GM12874 (cell line): ENCODE measurements around the gene MITF.

ENCODE experiments used
- CTCF ChIP-seq: IDR thresholded peaks from 2 replicates; pipeline ENCODE4 v1.5.1; 2011; ENCODE audit warnings: low read depth, mild to moderate bottlenecking, control low read depth, low read length, moderate library complexity; ENCODE audit not compliant: insufficient read depth

Gene MITF

GRCh38 chr3:69741032-69741767 lies 1.9 kb downstream of the MITF start:
- no peak for TF ChIP-seq CTCF

DNA sequence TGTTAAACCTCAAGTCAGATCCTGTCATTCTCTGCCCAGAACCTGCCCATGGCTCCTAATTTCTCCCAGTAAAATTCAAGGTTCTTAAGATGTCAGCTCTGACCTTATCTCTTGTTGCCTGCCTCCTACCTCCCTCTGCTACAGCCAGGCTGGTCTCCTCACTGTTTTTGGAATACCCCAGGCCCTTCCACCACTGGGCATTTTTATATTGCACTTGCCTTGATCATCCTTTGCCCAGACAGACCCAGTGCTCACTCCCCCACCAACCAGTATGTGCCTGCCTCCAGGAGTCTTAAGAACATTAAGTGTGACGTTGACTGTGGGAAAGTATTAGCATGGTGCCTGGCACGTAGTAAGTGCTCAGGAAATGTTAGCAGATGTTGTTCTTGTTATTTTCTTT lies 3.1 kb downstream of the MITF start:
- no peak for TF ChIP-seq CTCF

DNA sequence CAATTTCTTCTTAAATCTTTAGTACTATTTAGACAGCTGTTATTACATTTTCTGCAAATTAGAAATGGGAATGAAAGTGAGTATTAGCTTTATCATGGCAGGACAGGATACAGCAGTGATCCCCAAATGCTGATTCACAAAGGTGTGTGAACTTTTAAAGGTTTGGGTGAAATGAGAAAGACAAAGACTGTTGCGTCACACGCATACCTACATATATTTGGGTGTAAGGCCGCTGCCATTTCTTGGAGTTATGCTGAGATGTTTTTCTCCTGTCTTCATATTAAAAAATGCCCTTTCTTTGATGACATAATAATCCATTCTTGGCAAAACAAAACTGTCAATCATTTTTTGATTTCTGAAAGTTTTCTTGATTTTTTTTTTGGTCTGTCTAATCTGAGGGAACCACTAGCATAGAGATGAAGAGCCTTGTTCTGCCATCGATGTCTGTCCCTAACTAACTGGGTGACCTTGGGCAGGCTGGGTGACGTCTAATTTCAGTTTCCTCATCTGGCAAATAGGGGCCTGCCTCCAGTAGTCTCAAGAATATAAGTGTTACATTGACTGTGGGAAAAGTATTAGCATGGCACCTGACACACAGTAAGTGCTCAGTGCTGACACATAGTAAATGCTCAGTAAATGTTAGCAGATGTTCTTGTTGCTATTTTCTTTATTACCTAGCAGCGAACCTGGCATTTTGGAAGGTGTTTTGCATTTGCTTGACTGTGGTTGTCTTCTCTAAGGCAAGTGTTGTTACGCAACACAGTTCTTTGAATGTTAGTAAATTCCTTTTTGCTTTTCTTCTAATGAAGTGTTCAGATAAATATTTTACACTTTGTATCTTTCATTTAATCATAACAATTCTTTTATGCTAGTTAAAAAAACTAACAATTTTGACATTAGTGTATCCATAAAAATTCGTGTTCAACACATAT lies 5.0 kb downstream of the MITF start:
- TF ChIP-seq CTCF, result no peak

DNA sequence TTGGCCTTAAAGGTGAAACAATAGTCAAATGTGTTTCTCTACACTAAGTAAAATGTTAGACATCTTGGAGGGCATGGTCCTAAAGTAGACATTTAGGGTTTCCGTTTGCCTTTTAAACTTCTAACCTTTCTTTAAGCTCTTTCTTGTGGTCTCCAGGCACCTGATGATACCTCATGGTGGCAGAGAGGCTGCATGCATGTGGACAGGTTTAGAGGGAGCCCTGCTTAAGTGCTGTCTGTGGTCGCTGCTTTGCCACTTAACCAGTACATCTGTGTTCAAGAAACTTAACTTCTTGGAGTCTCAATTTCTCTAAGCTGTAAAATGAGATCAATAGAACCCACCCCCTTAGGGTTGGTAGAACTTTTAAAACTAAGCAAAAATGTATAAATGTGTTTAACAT lies 6.2 kb downstream of the MITF start:
- no peak for TF ChIP-seq CTCF

- no peak for TF ChIP-seq CTCF
Measured at GRCh38 chr3:69746119-69746518, 6.9 kb downstream of the MITF start.

GRCh38 chr3:69747511-69748258 lies 8.4 kb downstream of the MITF start:
- TF ChIP-seq CTCF, result no peak

GRCh38 chr3:69748503-69748902 lies 9.2 kb downstream of the MITF start:
- no peak for TF ChIP-seq CTCF
